Mucosa of stomach (tissue), 1 donor: ENCODE measurements around the gene SPDYA.
A peak's percentile ranks its signal among the peaks of the same experiment; 100 is the strongest.

Source experiments
- H3K27me3 ChIP-seq: one replicate; pipeline ENCODE4 v1.7.0; 2013; ENCODE audit warnings: mild to moderate bottlenecking, low read length; ENCODE audit not compliant: control insufficient read depth, insufficient read depth
- H3K36me3 ChIP-seq: one replicate; pipeline ENCODE4 v1.7.0; 2013; ENCODE audit warnings: low read length; ENCODE audit not compliant: control insufficient read depth, insufficient read depth
- H3K4me1 ChIP-seq: one replicate; pipeline ENCODE4 v1.7.0; 2013; ENCODE audit warnings: mild to moderate bottlenecking, low read length; ENCODE audit not compliant: control insufficient read depth, insufficient read depth
- H3K4me3 ChIP-seq: one replicate; pipeline ENCODE4 v1.7.0; 2013; ENCODE audit warnings: low read length
- H3K9ac ChIP-seq: one replicate; pipeline ENCODE4 v1.7.0; 2013; ENCODE audit warnings: mild to moderate bottlenecking, low read length, moderate library complexity
- H3K9me3 ChIP-seq: one replicate; pipeline ENCODE4 v1.7.0; 2013; ENCODE audit warnings: mild to moderate bottlenecking, low read length, moderate library complexity; ENCODE audit not compliant: control insufficient read depth
- donor health status: Pancreatic carcinoma.

SPDYA gene

GRCh38 chr2:28833740-28834470 lies 23.3 kb downstream of the SPDYA start:
- Histone ChIP-seq H3K36me3 (no peaks in the 10 kb centered on the region), H3K4me1 (no peaks in the 10 kb centered on the region)

GRCh38 chr2:28835781-28836180 lies 25.1 kb downstream of the SPDYA start:
- Histone ChIP-seq H3K4me1 (no peaks in the 10 kb centered on the region), H3K9ac (no peak overlapping the region), H3K4me3 (no peak overlapping the region), H3K36me3 (no peaks in the 10 kb centered on the region), H3K9me3 (no peaks in the 10 kb centered on the region), H3K27me3 (no peaks in the 10 kb centered on the region)

More at GRCh38 chr2:28833740-28834470, 23.3 kb downstream of the SPDYA start:
- H3K4me3 ChIP-seq, result no peak overlapping the region
- H3K27me3 ChIP-seq, result no peaks in the 10 kb centered on the region
- H3K9me3 ChIP-seq, result no peaks in the 10 kb centered on the region
- no peak overlapping the region for H3K9ac ChIP-seq

- Histone ChIP-seq H3K9me3 (no peaks in the 10 kb centered on the region), H3K9ac (no peak overlapping the region), H3K4me3 (no peak overlapping the region), H3K27me3 (no peaks in the 10 kb centered on the region), H3K4me1 (no peaks in the 10 kb centered on the region), H3K36me3 (no peaks in the 10 kb centered on the region)
These were observed 28.3 kb downstream of the SPDYA start for GRCh38 chr2:28838971-28839370.

- H3K36me3 ChIP-seq, result no peaks in the 10 kb centered on the region
- H3K9me3 ChIP-seq, result no peaks in the 10 kb centered on the region
- H3K4me1 ChIP-seq, result no peaks in the 10 kb centered on the region
- H3K27me3 ChIP-seq, result no peaks in the 10 kb centered on the region
- H3K4me3 ChIP-seq, result no peak overlapping the region
- no peak overlapping the region for H3K9ac ChIP-seq
These were observed 31.4 kb downstream of the SPDYA start for GRCh38 chr2:28842042-28842441.

- H3K36me3 ChIP-seq, result no peaks in the 10 kb centered on the region
- no peak overlapping the region for H3K4me3 ChIP-seq
- no peaks in the 10 kb centered on the region for H3K27me3 ChIP-seq
- H3K9me3 ChIP-seq, result no peaks in the 10 kb centered on the region
- no peak overlapping the region for H3K9ac ChIP-seq
- no peaks in the 10 kb centered on the region for H3K4me1 ChIP-seq
These were observed 44.6 kb downstream of the SPDYA start for GRCh38 chr2:28855193-28855592.

- Histone ChIP-seq H3K4me1 (no peaks in the 10 kb centered on the region), H3K9ac (no peak overlapping the region), H3K27me3 (no peaks in the 10 kb centered on the region), H3K4me3 (no peak overlapping the region), H3K9me3 (no peaks in the 10 kb centered on the region), H3K36me3 (no peaks in the 10 kb centered on the region)
These were observed 45.3 kb downstream of the SPDYA start for GRCh38 chr2:28855977-28856376.

GRCh38 chr2:28868611-28869010 lies 58.0 kb downstream of the SPDYA start:
- no peaks in the 10 kb centered on the region for H3K9me3 ChIP-seq
- peaks cover 20% of the 10 kb centered on the region for H3K4me1 ChIP-seq
- H3K27me3 ChIP-seq, result no peaks in the 10 kb centered on the region
- no peak overlapping the region for H3K4me3 ChIP-seq
- no peaks in the 10 kb centered on the region for H3K36me3 ChIP-seq
- H3K9ac ChIP-seq, result no peak overlapping the region

- H3K9ac ChIP-seq, result peak overlapping the region; percentile 87
- no peaks in the 10 kb centered on the region for H3K27me3 ChIP-seq
- H3K4me3 ChIP-seq, result peak overlapping the region; percentile 99
- no peaks in the 10 kb centered on the region for H3K36me3 ChIP-seq
- peaks cover 13% of the 10 kb centered on the region for H3K4me1 ChIP-seq
- no peaks in the 10 kb centered on the region for H3K9me3 ChIP-seq
These were observed 59.0 kb downstream of the SPDYA start for GRCh38 chr2:28869494-28870145.

GRCh38 chr2:28870146-28870891 lies 59.7 kb downstream of the SPDYA start, which contains the start of gene TRMT61B:
Gene TRMT61B, minus strand, starts transcription at chr2:28870309. Its CDS starts 32 bp downstream, at chr2:28870277.
- Histone ChIP-seq H3K9me3 (no peaks in the 10 kb centered on the region), H3K4me3 (peak within 1 kb of the TSS; percentile 99), H3K9ac (peak within 1 kb of the TSS; percentile 87), H3K36me3 (no peaks in the 10 kb centered on the region), H3K4me1 (peaks cover 13% of the 10 kb centered on the region), H3K27me3 (no peaks in the 10 kb centered on the region)

- Histone ChIP-seq H3K4me1 (peaks cover 13% of the 10 kb centered on the region), H3K9ac (no peak overlapping the region), H3K36me3 (no peaks in the 10 kb centered on the region), H3K4me3 (no peak overlapping the region), H3K9me3 (no peaks in the 10 kb centered on the region), H3K27me3 (peaks cover 4% of the 10 kb centered on the region)
These were observed 61.0 kb downstream of the SPDYA start for GRCh38 chr2:28871620-28872019.

- H3K9ac ChIP-seq, result no peak overlapping the region
- no peak overlapping the region for H3K4me3 ChIP-seq
- H3K36me3 ChIP-seq, result no peaks in the 10 kb centered on the region
- H3K27me3 ChIP-seq, result peaks cover 4% of the 10 kb centered on the region
- no peaks in the 10 kb centered on the region for H3K9me3 ChIP-seq
- no peaks in the 10 kb centered on the region for H3K4me1 ChIP-seq
These were observed 69.6 kb downstream of the SPDYA start for GRCh38 chr2:28880193-28880592.

- Histone ChIP-seq H3K4me1 (peaks cover 6% of the 10 kb centered on the region), H3K27me3 (no peaks in the 10 kb centered on the region), H3K9ac (no peak overlapping the region), H3K4me3 (no peak overlapping the region), H3K9me3 (no peaks in the 10 kb centered on the region), H3K36me3 (no peaks in the 10 kb centered on the region)
These were observed 82.9 kb downstream of the SPDYA start for GRCh38 chr2:28893488-28893887.
